ENCODE measurements around the gene MAPT. TPM values are rescaled to one million over a fixed set of nuclear protein-coding genes. Genes with fewer than 3 reads are reported as not detected.

The MAPT gene
- total RNA-seq, 3 donors from 2014 or later (not counting 1 experiment from before 2014, with no cell fraction given): 0.14 to 1.3 (median 0.58) TPM

GRCh38 chr17:45985447-45985846, 91.1 kb downstream of the MAPT start:
- intact Hi-C loops (cut with micrococcal nuclease): no loop called here
- no peaks in the 10 kb centered on the region for H3K9me3 ChIP-seq (ENCODE audit: control insufficient read depth, insufficient read depth, low read length)
- Mint-ChIP-seq H3K9me3 (no peaks in the 10 kb centered on the region), H3K27ac (no peak overlapping the region), H3K27me3 (ENCODE audit: low read depth in 2 of 2) (peaks cover 0 to 7% of the 10 kb centered on the region in 2 donors), H3K4me3 (no peak overlapping the region), H3K4me1 (no peaks in the 10 kb centered on the region), H3K36me3 (no peaks in the 10 kb centered on the region)
- H3K27me3 ChIP-seq (ENCODE audit: control insufficient read depth, insufficient read depth, low read length): no peaks in the 10 kb centered on the region
- TF ChIP-seq, protein P1, sequence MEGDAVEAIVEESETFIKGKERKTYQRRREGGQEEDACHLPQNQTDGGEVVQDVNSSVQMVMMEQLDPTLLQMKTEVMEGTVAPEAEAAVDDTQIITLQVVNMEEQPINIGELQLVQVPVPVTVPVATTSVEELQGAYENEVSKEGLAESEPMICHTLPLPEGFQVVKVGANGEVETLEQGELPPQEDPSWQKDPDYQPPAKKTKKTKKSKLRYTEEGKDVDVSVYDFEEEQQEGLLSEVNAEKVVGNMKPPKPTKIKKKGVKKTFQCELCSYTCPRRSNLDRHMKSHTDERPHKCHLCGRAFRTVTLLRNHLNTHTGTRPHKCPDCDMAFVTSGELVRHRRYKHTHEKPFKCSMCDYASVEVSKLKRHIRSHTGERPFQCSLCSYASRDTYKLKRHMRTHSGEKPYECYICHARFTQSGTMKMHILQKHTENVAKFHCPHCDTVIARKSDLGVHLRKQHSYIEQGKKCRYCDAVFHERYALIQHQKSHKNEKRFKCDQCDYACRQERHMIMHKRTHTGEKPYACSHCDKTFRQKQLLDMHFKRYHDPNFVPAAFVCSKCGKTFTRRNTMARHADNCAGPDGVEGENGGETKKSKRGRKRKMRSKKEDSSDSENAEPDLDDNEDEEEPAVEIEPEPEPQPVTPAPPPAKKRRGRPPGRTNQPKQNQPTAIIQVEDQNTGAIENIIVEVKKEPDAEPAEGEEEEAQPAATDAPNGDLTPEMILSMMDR (IDR thresholded peaks at IDR 0.05): no peak
- DNase-seq (no peak), ATAC-seq (no peak)
- H3K4me1 ChIP-seq (ENCODE audit: control insufficient read depth, insufficient read depth, low read length): no peaks in the 10 kb centered on the region
- H3K4me3 ChIP-seq (ENCODE audit: low read length): no peak overlapping the region
- no peak overlapping the region for H3K27ac ChIP-seq (ENCODE audit: low read length)
- H3K36me3 ChIP-seq (ENCODE audit: control insufficient read depth, insufficient read depth, low read length): no peaks in the 10 kb centered on the region
- 81% methylated on average over 4 of the region's 4 CpGs for WGBS (ENCODE audit: insufficient coverage)

- WGBS (ENCODE audit: insufficient coverage): 89% methylated on average over 4 of the region's 4 CpGs
- no peak overlapping the region for H3K27ac ChIP-seq (ENCODE audit: low read length)
- no peaks in the 10 kb centered on the region for H3K27me3 ChIP-seq (ENCODE audit: control insufficient read depth, insufficient read depth, low read length)
- H3K4me3 ChIP-seq (ENCODE audit: low read length): no peak overlapping the region
- Mint-ChIP-seq H3K4me1 (no peaks in the 10 kb centered on the region), H3K36me3 (no peaks in the 10 kb centered on the region), H3K4me3 (no peak overlapping the region), H3K9me3 (no peaks in the 10 kb centered on the region), H3K27me3 (ENCODE audit: low read depth in 2 of 2) (peaks cover 0 to 7% of the 10 kb centered on the region in 2 donors), H3K27ac (no peak overlapping the region)
- no peaks in the 10 kb centered on the region for H3K36me3 ChIP-seq (ENCODE audit: control insufficient read depth, insufficient read depth, low read length)
- no peak for DNase-seq
- no peaks in the 10 kb centered on the region for H3K9me3 ChIP-seq (ENCODE audit: control insufficient read depth, insufficient read depth, low read length)
- intact Hi-C loops (cut with micrococcal nuclease): no loop called here
- no peaks in the 10 kb centered on the region for H3K4me1 ChIP-seq (ENCODE audit: control insufficient read depth, insufficient read depth, low read length)
- ATAC-seq: no peak
- TF ChIP-seq, protein P1 (IDR thresholded peaks at IDR 0.05): no peak
These were observed 91.7 kb downstream of the MAPT start for GRCh38 chr17:45986056-45986455.

DNA sequence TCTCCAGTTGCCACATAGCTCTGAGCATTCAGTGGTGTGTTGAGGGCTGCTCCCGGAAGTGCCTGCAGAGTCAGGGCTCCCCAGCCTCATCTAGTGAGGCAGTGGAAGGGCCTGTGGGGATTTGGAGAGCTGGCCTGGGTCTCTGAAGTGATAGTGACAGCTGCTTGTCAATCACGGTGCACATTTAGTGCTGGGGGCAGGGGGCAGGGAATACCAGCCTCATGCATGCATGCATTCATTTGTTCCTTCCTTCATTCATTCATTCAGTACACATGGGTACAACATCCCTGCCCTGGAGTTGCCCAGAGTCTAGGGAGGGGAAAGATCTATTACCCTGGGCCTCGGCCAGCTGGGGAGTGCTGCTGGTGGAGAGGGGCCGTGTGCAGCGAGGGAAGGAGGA, 93.4 kb downstream of the MAPT start:
- DNase-seq: no peak
- Histone ChIP-seq H3K27me3 (ENCODE audit: control insufficient read depth, insufficient read depth, low read length) (no peaks in the 10 kb centered on the region), H3K27ac (ENCODE audit: low read length) (no peak overlapping the region), H3K4me3 (ENCODE audit: low read length) (no peak overlapping the region), H3K4me1 (ENCODE audit: control insufficient read depth, insufficient read depth, low read length) (no peaks in the 10 kb centered on the region), H3K9me3 (ENCODE audit: control insufficient read depth, insufficient read depth, low read length) (no peaks in the 10 kb centered on the region), H3K36me3 (ENCODE audit: control insufficient read depth, insufficient read depth, low read length) (no peaks in the 10 kb centered on the region)
- H3K9me3 Mint-ChIP-seq: no peaks in the 10 kb centered on the region
- H3K27ac Mint-ChIP-seq: no peak overlapping the region
- WGBS (ENCODE audit: insufficient coverage): 82% methylated on average over 5 of the region's 5 CpGs
- no peak overlapping the region for H3K4me3 Mint-ChIP-seq
- ATAC-seq: no peak
- peaks cover 0 to 7% of the 10 kb centered on the region in 2 donors for H3K27me3 Mint-ChIP-seq (ENCODE audit: low read depth in 2 of 2)
- no peaks in the 10 kb centered on the region for H3K4me1 Mint-ChIP-seq
- TF ChIP-seq, protein P1 (IDR thresholded peaks at IDR 0.05): no peak
- intact Hi-C loops (cut with micrococcal nuclease): no loop called here
- no peaks in the 10 kb centered on the region for H3K36me3 Mint-ChIP-seq

DNA sequence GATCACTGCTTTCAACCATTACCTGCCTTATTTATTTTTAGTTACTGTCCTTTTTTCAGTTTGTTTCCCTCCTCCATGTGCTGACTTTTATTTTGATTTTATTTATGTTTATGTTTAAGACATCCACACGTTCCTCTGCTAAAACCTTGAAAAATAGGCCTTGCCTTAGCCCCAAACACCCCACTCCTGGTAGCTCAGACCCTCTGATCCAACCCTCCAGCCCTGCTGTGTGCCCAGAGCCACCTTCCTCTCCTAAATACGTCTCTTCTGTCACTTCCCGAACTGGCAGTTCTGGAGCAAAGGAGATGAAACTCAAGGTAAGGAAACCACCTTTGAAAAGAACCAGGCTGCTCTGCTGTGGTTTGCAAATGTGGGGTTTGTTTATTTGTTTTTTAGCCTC, 95.4 kb downstream of the MAPT start:
- WGBS (ENCODE audit: insufficient coverage): 85% methylated on average over 3 of the region's 3 CpGs
- no peaks in the 10 kb centered on the region for H3K9me3 ChIP-seq (ENCODE audit: control insufficient read depth, insufficient read depth, low read length)
- H3K4me3 ChIP-seq (ENCODE audit: low read length): no peak overlapping the region
- no peak for ATAC-seq
- Mint-ChIP-seq H3K27ac (no peak overlapping the region), H3K9me3 (no peaks in the 10 kb centered on the region), H3K4me3 (no peak overlapping the region), H3K4me1 (no peaks in the 10 kb centered on the region), H3K36me3 (no peaks in the 10 kb centered on the region), H3K27me3 (ENCODE audit: low read depth in 2 of 2) (peaks cover 0 to 7% of the 10 kb centered on the region in 2 donors)
- no peak overlapping the region for H3K27ac ChIP-seq (ENCODE audit: low read length)
- no peaks in the 10 kb centered on the region for H3K36me3 ChIP-seq (ENCODE audit: control insufficient read depth, insufficient read depth, low read length)
- H3K4me1 ChIP-seq (ENCODE audit: control insufficient read depth, insufficient read depth, low read length): no peaks in the 10 kb centered on the region
- no peak for DNase-seq
- intact Hi-C loops (cut with micrococcal nuclease): no loop called here
- H3K27me3 ChIP-seq (ENCODE audit: control insufficient read depth, insufficient read depth, low read length): no peaks in the 10 kb centered on the region
- TF ChIP-seq, protein P1 (IDR thresholded peaks at IDR 0.05): no peak

All from natural killer cell (primary cell).